ENCODE measurements around the gene MBOAT2.

The MBOAT2 gene

GRCh38 chr2:8802741-8803140, 200.7 kb downstream of the MBOAT2 start:
- H2BK15ac ChIP-seq (ENCODE audit: low read length) = no peak overlapping the region
- H3K36me3 ChIP-seq (replicated peaks in 1 of 2; ENCODE audit: control insufficient read depth in 2 of 2, insufficient read depth in 2 of 2, low read length in 2 of 2) = peaks cover 11 to 97% of the 10 kb centered on the region in 2 donors

More at GRCh38 chr2:8802741-8803140, 200.7 kb downstream of the MBOAT2 start:
- H3K79me1 ChIP-seq (ENCODE audit: low read depth, low read length) = no peaks in the 10 kb centered on the region
- no CpG with 5 or more reads among the region's 3 CpGs for WGBS, 2 donors (ENCODE audit: extremely low coverage in 2 of 2, insufficient read length in 2 of 2, insufficient replicate concordance in 1 of 2)
- H4K8ac ChIP-seq (ENCODE audit: low read depth, low read length) = no peak overlapping the region
- DNase-seq (ENCODE audit: low spot score) = no peak
- H4K91ac ChIP-seq (ENCODE audit: low read depth, low read length, poor library complexity) = no peak overlapping the region
- no peaks in the 10 kb centered on the region for H3K9me3 ChIP-seq (replicated peaks in 1 of 2; ENCODE audit: control insufficient read depth in 2 of 2, insufficient read depth in 1 of 2, low read depth in 1 of 2, low read length in 2 of 2)
- no peak overlapping the region for H2BK5ac ChIP-seq (ENCODE audit: low read length)
- no peak overlapping the region for H3K4me3 ChIP-seq (ENCODE audit: low read length in 2 of 2)
- H3K4me1 ChIP-seq (ENCODE audit: control insufficient read depth in 2 of 2, insufficient read depth in 1 of 2, low read depth in 1 of 2, low read length in 2 of 2) = no peaks in the 10 kb centered on the region
- no peak overlapping the region for H3K4me2 ChIP-seq (ENCODE audit: insufficient read depth, low read length, poor library complexity, severe bottlenecking)
- H2AK5ac ChIP-seq (ENCODE audit: low read depth, low read length) = no peak overlapping the region
- H3K23ac ChIP-seq (ENCODE audit: low read depth, low read length, poor library complexity) = no peak overlapping the region
- H2BK120ac ChIP-seq (ENCODE audit: low read depth, low read length) = no peak overlapping the region
- H3K9ac ChIP-seq (ENCODE audit: low read depth, low read length, poor library complexity) = no peak overlapping the region
- H2AFZ ChIP-seq (ENCODE audit: low read length) = no peak overlapping the region
- H3K27ac ChIP-seq (replicated peaks; ENCODE audit: low read length) = no peak overlapping the region
- H3K4ac ChIP-seq (ENCODE audit: low read length) = no peak overlapping the region
- no peaks in the 10 kb centered on the region for H3K27me3 ChIP-seq (ENCODE audit: control insufficient read depth in 3 of 3, insufficient read depth in 3 of 3, low read depth in 1 of 3, low read length in 3 of 3)
- H3K18ac ChIP-seq (ENCODE audit: low read length) = no peak overlapping the region
- H2BK12ac ChIP-seq (ENCODE audit: low read length) = no peak overlapping the region
- H3K14ac ChIP-seq (ENCODE audit: low read length) = no peak overlapping the region

All from neuronal stem cell (in vitro differentiated cells).